Urothelium cell line (cell line): ENCODE results near the gene RFC4.

Experiments used
- DNase-seq: peaks from one replicate; pipeline ENCODE4 v3.0.0; 2011; ENCODE audit warnings: low spot score, mixed read lengths
- FAIRE-seq: peaks from 2 replicates; lab custom pipeline; 2011; peaks lifted over from hg19 to GRCh38; lab: Jason Lieb, UNC

RFC4 gene

GRCh38 chr3:186751480-186751879 is 54.8 kb downstream of the RFC4 start:
- FAIRE-seq: no peak
- no peak for DNase-seq

GRCh38 chr3:186750316-186750715 is 56.0 kb downstream of the RFC4 start:
- no peak for DNase-seq
- FAIRE-seq: no peak

DNA sequence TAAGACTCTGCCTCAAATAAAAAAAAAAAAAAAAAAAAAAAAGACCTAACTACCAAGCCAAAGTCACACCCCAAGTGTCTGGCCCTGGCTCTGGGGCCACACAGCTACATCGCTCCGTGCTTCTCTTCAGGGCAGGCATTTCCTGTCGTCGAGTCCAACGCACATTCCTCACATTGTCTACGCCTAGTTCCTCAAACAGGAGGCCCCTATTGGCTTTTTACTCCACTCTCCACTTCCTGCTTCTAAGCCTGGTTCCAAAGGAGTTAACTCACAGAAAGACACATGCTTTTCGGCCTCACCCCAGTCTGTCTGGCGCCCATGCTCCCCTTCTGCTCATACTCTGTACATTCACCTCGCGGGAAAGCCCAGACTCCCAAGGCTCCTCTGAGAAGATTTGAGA is 60.3 kb downstream of the RFC4 start:
- peak; percentile 86 for DNase-seq
- no peak for FAIRE-seq

DNA sequence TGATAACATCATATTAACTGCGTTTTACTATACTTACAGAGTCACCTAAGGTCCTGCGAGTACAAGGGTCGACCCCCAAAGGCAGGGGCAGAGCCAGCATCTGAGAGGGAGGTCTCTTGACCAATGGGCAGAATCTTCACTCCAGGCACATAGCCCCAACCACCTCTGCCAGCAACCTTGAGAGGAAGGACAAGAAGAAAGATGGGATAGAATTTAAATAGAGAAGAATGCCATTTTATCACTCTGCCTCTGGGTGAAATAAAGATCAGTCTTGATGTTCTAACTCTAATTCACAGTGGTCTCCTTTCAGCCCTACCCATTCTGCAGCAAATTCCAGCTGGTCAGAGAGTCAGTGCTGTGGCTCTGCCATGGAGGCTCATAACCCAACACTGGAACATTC is 62.6 kb downstream of the RFC4 start:
- no peak for FAIRE-seq

DNA sequence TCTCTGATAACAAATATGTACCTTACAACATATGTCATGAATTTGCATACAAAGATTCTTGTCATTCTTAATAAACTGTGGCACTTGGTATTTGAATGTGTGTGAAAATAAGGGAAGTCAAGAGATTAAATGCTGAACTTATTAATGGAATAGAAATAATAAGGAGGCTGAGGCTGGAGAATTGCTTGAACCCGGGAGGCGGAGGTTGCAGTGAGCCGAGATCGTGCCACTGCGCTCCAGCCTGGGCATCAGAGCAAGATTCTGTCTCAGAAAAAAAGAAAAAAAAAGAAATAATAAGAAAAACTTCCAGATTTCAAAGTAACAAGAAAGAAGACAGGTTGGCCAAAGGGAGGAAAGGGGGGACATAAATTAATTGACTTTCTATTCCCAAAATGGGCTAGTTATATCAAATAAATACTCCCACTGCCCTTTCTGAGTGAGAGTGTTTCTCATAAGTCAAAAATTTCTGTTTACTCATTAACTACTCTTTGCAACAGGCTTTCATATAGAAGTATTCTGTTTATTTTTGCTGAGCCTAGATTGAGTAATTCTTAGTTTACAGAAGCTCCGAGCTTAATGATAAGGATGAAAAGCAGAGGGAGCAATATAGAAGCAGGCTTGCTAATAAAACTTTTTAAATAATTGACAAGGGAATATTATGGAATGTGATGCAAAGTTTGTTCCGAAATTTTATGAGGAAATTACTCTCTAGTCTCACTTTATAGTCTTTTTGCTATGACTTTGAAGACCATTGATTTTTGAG is 63.5 kb downstream of the RFC4 start:
- FAIRE-seq: no peak

More for the DNA sequence above, 62.6 kb downstream of the RFC4 start:
- DNase-seq: no peak

More for the DNA sequence above, 63.5 kb downstream of the RFC4 start:
- DNase-seq: no peak
